Activated CD8-positive, alpha-beta T cell treated with anti-CD3 and anti-CD28 coated beads, Interleukin-2, amount 10 ng/mL, durations not matched to agents 7 days and 5 days (primary cell): ENCODE data around the gene FYCO1. TPM values are rescaled to one million over a fixed set of nuclear protein-coding genes. Genes with fewer than 3 reads are reported as not detected.

Experiments used
- ATAC-seq: fragments of 150-1000 bp; cut with Tn5 transposase; one replicate; pipeline ENCODE4 v1.10.0; 2021; ENCODE audit warnings: moderate library complexity
- CTCF ChIA-PET: fragments of 350-600 bp; sonication (Branson Sonifier 250); formaldehyde crosslinking; loops from one replicate; lab custom pipeline; 2021; ENCODE audit warnings: antibody characterized with exemption; lab: Charles Lee
- POLR2A ChIA-PET: fragments of 350-600 bp; sonication (Branson Sonifier 250); formaldehyde crosslinking; loops from one replicate; lab custom pipeline; 2021; ENCODE audit warnings: antibody characterized with exemption; lab: Charles Lee
- DNase-seq: peaks from one replicate; pipeline ENCODE4 v3.0.0-alpha.2; 2020
- H3K27ac Mint-ChIP-seq: one replicate; pipeline ENCODE4 v1.8.0; 2021; ENCODE audit warnings: mild to moderate bottlenecking, mixed read lengths
- H3K27me3 Mint-ChIP-seq: one replicate; pipeline ENCODE4 v1.8.0; 2021; ENCODE audit warnings: low read depth, mixed read lengths
- H3K36me3 Mint-ChIP-seq: one replicate; pipeline ENCODE4 v1.8.0; 2021; ENCODE audit warnings: low read depth, mixed read lengths
- H3K4me1 Mint-ChIP-seq: one replicate; pipeline ENCODE4 v1.8.0; 2021; ENCODE audit warnings: low read depth, mixed read lengths
- H3K4me3 Mint-ChIP-seq: one replicate; pipeline ENCODE4 v1.8.0; 2021; ENCODE audit warnings: mild to moderate bottlenecking, mixed read lengths
- H3K9me3 Mint-ChIP-seq: one replicate; pipeline ENCODE4 v1.8.0; 2022; ENCODE audit warnings: mixed read lengths; ENCODE audit not compliant: insufficient read depth
- total RNA-seq, 2 experiments: library from RNA; stranded (reverse); gene quantifications; one replicate each; pipeline ENCODE4 v1.2.3, GENCODE V29; 2021

FYCO1 gene
- total RNA-seq, 2 experiments from 2014 or later: 16.6 to 19.5 TPM

GRCh38 chr3:45914362-45915058, 81.1 kb downstream of the FYCO1 start:
- no peak for ATAC-seq
- CTCF ChIA-PET: interaction anchor here (0.8 to 1.6 kb wide), 2 partner anchors 14 to 15 kb away, joined by 3 to 5 read pairs; no protein-coding TSS in a partner anchor
- H3K27me3 Mint-ChIP-seq: peaks cover 32% of the 10 kb centered on the region

GRCh38 chr3:45912435-45912834, 83.2 kb downstream of the FYCO1 start:
- H3K4me3 Mint-ChIP-seq: no peak overlapping the region
- no peak for DNase-seq
- POLR2A ChIA-PET: no interaction called here
- CTCF ChIA-PET: interaction anchor here (0.6 to 1.6 kb wide), 5 partner anchors 26 to 296 kb away, joined by 3 to 4 read pairs (median 4); partner anchors contain the start of gene CCR1
- H3K27ac Mint-ChIP-seq: no peak overlapping the region
- H3K4me1 Mint-ChIP-seq: peaks cover 52% of the 10 kb centered on the region
- peaks cover 35% of the 10 kb centered on the region for H3K27me3 Mint-ChIP-seq
- H3K9me3 Mint-ChIP-seq: no peaks in the 10 kb centered on the region
- no peak for ATAC-seq
- H3K36me3 Mint-ChIP-seq: peaks cover 1% of the 10 kb centered on the region

More at GRCh38 chr3:45914362-45915058, 81.1 kb downstream of the FYCO1 start:
- Mint-ChIP-seq H3K27ac (no peak overlapping the region), H3K4me1 (peaks cover 37% of the 10 kb centered on the region), H3K9me3 (no peaks in the 10 kb centered on the region), H3K36me3 (peaks cover 17% of the 10 kb centered on the region), H3K4me3 (no peak overlapping the region)
- no peak for DNase-seq
- POLR2A ChIA-PET: no interaction called here

- H3K36me3 Mint-ChIP-seq: peaks cover 2% of the 10 kb centered on the region
- ATAC-seq (no peak), DNase-seq (no peak)
- H3K4me1 Mint-ChIP-seq: peaks cover 47% of the 10 kb centered on the region
- H3K9me3 Mint-ChIP-seq: peaks cover 2% of the 10 kb centered on the region
- no peak overlapping the region for H3K27ac Mint-ChIP-seq
- H3K4me3 Mint-ChIP-seq: no peak overlapping the region
- POLR2A ChIA-PET: no interaction called here
- CTCF ChIA-PET: interaction anchor here (0.6 to 1.1 kb wide), 3 partner anchors 8 to 166 kb away, joined by 3 to 4 read pairs (median 3); no protein-coding TSS in a partner anchor
- peaks cover 38% of the 10 kb centered on the region for H3K27me3 Mint-ChIP-seq
These were observed 84.0 kb downstream of the FYCO1 start for GRCh38 chr3:45911511-45912226.

- CTCF ChIA-PET: interaction anchor here (0.6 kb wide), 1 partner anchor 17 kb away, joined by 3 read pairs; no protein-coding TSS in a partner anchor
- peaks cover 4% of the 10 kb centered on the region for H3K36me3 Mint-ChIP-seq
- H3K4me1 Mint-ChIP-seq: peaks cover 39% of the 10 kb centered on the region
- H3K9me3 Mint-ChIP-seq: peaks cover 3% of the 10 kb centered on the region
- ATAC-seq (no peak), DNase-seq (no peak)
- POLR2A ChIA-PET: no interaction called here
- H3K27me3 Mint-ChIP-seq: peaks cover 38% of the 10 kb centered on the region
- no peak overlapping the region for H3K27ac Mint-ChIP-seq
- H3K4me3 Mint-ChIP-seq: no peak overlapping the region
These were observed 84.7 kb downstream of the FYCO1 start for GRCh38 chr3:45910892-45911291.

- Mint-ChIP-seq H3K27ac (no peak overlapping the region), H3K36me3 (peaks cover 10% of the 10 kb centered on the region), H3K27me3 (peaks cover 34% of the 10 kb centered on the region), H3K4me1 (peaks cover 30% of the 10 kb centered on the region), H3K4me3 (no peak overlapping the region), H3K9me3 (peaks cover 3% of the 10 kb centered on the region)
- DNase-seq: no peak
- CTCF ChIA-PET: interaction anchor here (1.2 to 2.4 kb wide), 2 partner anchors 18 to 20 kb away, joined by 3 to 7 read pairs; no protein-coding TSS in a partner anchor
- POLR2A ChIA-PET: no interaction called here
- ATAC-seq: no peak
These were observed 86.1 kb downstream of the FYCO1 start for GRCh38 chr3:45909542-45909941.

GRCh38 chr3:45908761-45909160, 86.9 kb downstream of the FYCO1 start:
- CTCF ChIA-PET: interaction anchor here (0.7 to 2.4 kb wide), 4 partner anchors 19 to 205 kb away, joined by 3 to 7 read pairs (median 4); no protein-coding TSS in a partner anchor
- no peak overlapping the region for H3K27ac Mint-ChIP-seq
- H3K4me1 Mint-ChIP-seq: peaks cover 29% of the 10 kb centered on the region
- H3K9me3 Mint-ChIP-seq: peaks cover 3% of the 10 kb centered on the region
- DNase-seq (no peak), ATAC-seq (no peak)
- POLR2A ChIA-PET: interaction anchor here (0.8 kb wide), 1 partner anchor 11 kb away, joined by 5 read pairs; no protein-coding TSS in a partner anchor
- H3K36me3 Mint-ChIP-seq: peaks cover 10% of the 10 kb centered on the region
- no peak overlapping the region for H3K4me3 Mint-ChIP-seq
- H3K27me3 Mint-ChIP-seq: peaks cover 34% of the 10 kb centered on the region

- ATAC-seq (peak; percentile 94), DNase-seq (peak; percentile 59)
- POLR2A ChIA-PET: interaction anchor here (0.8 kb wide), 1 partner anchor 12 kb away, joined by 5 read pairs; no protein-coding TSS in a partner anchor
These were observed 87.6 kb downstream of the FYCO1 start for GRCh38 chr3:45907769-45908705.

GRCh38 chr3:45906681-45907407, 88.8 kb downstream of the FYCO1 start:
- peaks cover 23% of the 10 kb centered on the region for H3K27me3 Mint-ChIP-seq

More at GRCh38 chr3:45907769-45908705, 87.6 kb downstream of the FYCO1 start:
- CTCF ChIA-PET: interaction anchor here (0.7 to 2.4 kb wide), 5 partner anchors 22 to 205 kb away, joined by 3 to 7 read pairs (median 3); no protein-coding TSS in a partner anchor
- peaks cover 29% of the 10 kb centered on the region for H3K27me3 Mint-ChIP-seq
- peaks cover 29% of the 10 kb centered on the region for H3K4me1 Mint-ChIP-seq
- peak overlapping the region; percentile 51 for H3K27ac Mint-ChIP-seq
- peaks cover 3% of the 10 kb centered on the region for H3K9me3 Mint-ChIP-seq
- H3K4me3 Mint-ChIP-seq: no peak overlapping the region
- H3K36me3 Mint-ChIP-seq: peaks cover 10% of the 10 kb centered on the region

GRCh38 chr3:45905755-45906154, 89.9 kb downstream of the FYCO1 start:
- peaks cover 10% of the 10 kb centered on the region for H3K36me3 Mint-ChIP-seq
- peaks cover 29% of the 10 kb centered on the region for H3K4me1 Mint-ChIP-seq
- peaks cover 3% of the 10 kb centered on the region for H3K9me3 Mint-ChIP-seq
- H3K27me3 Mint-ChIP-seq: peaks cover 26% of the 10 kb centered on the region
- no peak overlapping the region for H3K27ac Mint-ChIP-seq
- DNase-seq (no peak), ATAC-seq (no peak)
- POLR2A ChIA-PET: no interaction called here
- no peak overlapping the region for H3K4me3 Mint-ChIP-seq
- CTCF ChIA-PET: no interaction called here

More at GRCh38 chr3:45906681-45907407, 88.8 kb downstream of the FYCO1 start:
- H3K9me3 Mint-ChIP-seq: peaks cover 3% of the 10 kb centered on the region
- H3K36me3 Mint-ChIP-seq: peaks cover 10% of the 10 kb centered on the region
- ATAC-seq (no peak), DNase-seq (no peak)
- H3K27ac Mint-ChIP-seq: no peak overlapping the region
- H3K4me3 Mint-ChIP-seq: no peak overlapping the region
- ChIA-PET POLR2A (no interaction called here), CTCF (interaction anchor here (1.0 kb wide), 2 partner anchors 32 to 172 kb away, joined by 3 read pairs; no protein-coding TSS in a partner anchor)
- H3K4me1 Mint-ChIP-seq: peaks cover 29% of the 10 kb centered on the region

- Mint-ChIP-seq H3K36me3 (peaks cover 10% of the 10 kb centered on the region), H3K27ac (no peak overlapping the region), H3K4me1 (peaks cover 26% of the 10 kb centered on the region), H3K9me3 (peaks cover 3% of the 10 kb centered on the region), H3K27me3 (peaks cover 24% of the 10 kb centered on the region), H3K4me3 (no peak overlapping the region)
- ATAC-seq: no peak
- DNase-seq: no peak
- ChIA-PET CTCF (interaction anchor here (1.0 to 1.5 kb wide), 3 partner anchors 13 to 24 kb away, joined by 3 read pairs; partner anchors contain the start of gene CCR9), POLR2A (no interaction called here)
These were observed 90.7 kb downstream of the FYCO1 start for GRCh38 chr3:45904931-45905330.
